MCF 10A (cell line): ENCODE results near the gene LAMB4. TPM values are rescaled to one million over a fixed set of nuclear protein-coding genes. Genes with fewer than 3 reads are reported as not detected.

Experiments used
- BruUV-seq: library from RNA; stranded (reverse); fragments of 400-500 nt; replicated peaks from 2 replicates; lab custom pipeline; 2021; lab: Mats Ljungman, UMichigan
- CTCF ChIA-PET: fragments of 300-600 bp; sonication (Branson Sonifier 250); formaldehyde crosslinking; extraction: SDS; loops from one replicate; lab custom pipeline; 2021; ENCODE audit warnings: antibody characterized with exemption, inconsistent platforms; lab: Yijun Ruan, JAX
- POLR2A ChIA-PET: fragments of 300-600, 350-650 bp; sonication (Branson Sonifier 250); formaldehyde crosslinking; extraction: SDS; loops from one replicate; lab custom pipeline; 2020; ENCODE audit warnings: antibody characterized with exemption, inconsistent platforms; lab: Yijun Ruan, JAX
- DNase-seq: peaks from one replicate; pipeline ENCODE4 v3.0.0-alpha.2; 2018; ENCODE audit not compliant: unreplicated experiment
- H3K27ac Mint-ChIP-seq: one replicate; pipeline ENCODE4 v1.8.0; 2022; ENCODE audit warnings: mild to moderate bottlenecking, low read depth, mixed read lengths; ENCODE audit not compliant: unreplicated experiment
- H3K27me3 Mint-ChIP-seq: one replicate; pipeline ENCODE4 v1.8.0; 2022; ENCODE audit warnings: mixed read lengths; ENCODE audit not compliant: insufficient read depth, unreplicated experiment
- H3K36me3 Mint-ChIP-seq: one replicate; pipeline ENCODE4 v1.8.0; 2022; ENCODE audit warnings: mild to moderate bottlenecking, moderate library complexity, mixed read lengths; ENCODE audit not compliant: insufficient read depth, unreplicated experiment
- H3K4me1 Mint-ChIP-seq: one replicate; pipeline ENCODE4 v1.8.0; 2022; ENCODE audit warnings: mixed read lengths; ENCODE audit not compliant: insufficient read depth, unreplicated experiment
- H3K4me3 Mint-ChIP-seq: one replicate; pipeline ENCODE4 v1.8.0; 2022; ENCODE audit warnings: mild to moderate bottlenecking, moderate library complexity, mixed read lengths; ENCODE audit not compliant: unreplicated experiment
- H3K9me3 Mint-ChIP-seq: one replicate; pipeline ENCODE4 v1.8.0; 2022; ENCODE audit warnings: mixed read lengths; ENCODE audit not compliant: unreplicated experiment
- CTCF ChIP-seq: fragments of 200-600 bp; IDR thresholded peaks from one replicate; pipeline ENCODE4 v1.8.0; 2022; ENCODE audit warnings: antibody characterized with exemption, mild to moderate bottlenecking; ENCODE audit not compliant: unreplicated experiment
- intact Hi-C: fragments of 100-400 bp; cut with micrococcal nuclease; formaldehyde crosslinking; loops from 2 replicates; pipeline ENCODE4 v1.14.1; 2022
- total RNA-seq: library from RNA; stranded (reverse); gene quantifications from 2 replicates; pipeline ENCODE4 v1.2.3, GENCODE V29; 2022

The LAMB4 gene
- total RNA-seq, 1 experiment from 2014 or later, result 0.35 TPM

- DNase-seq, result no peak
- no peak for TF ChIP-seq CTCF
- no TSS peak for BruUV-seq
- intact Hi-C loops, result no loop called here
- ChIA-PET POLR2A (interaction anchor here (0.7 kb wide), 1 partner anchor 27 kb away, joined by 3 read pairs; no protein-coding TSS in a partner anchor), CTCF (interaction anchor here (1.3 kb wide), 1 partner anchor 16 kb away, joined by 4 read pairs; no protein-coding TSS in a partner anchor)
- Mint-ChIP-seq H3K36me3 (no peaks in the 10 kb centered on the region), H3K27me3 (no peaks in the 10 kb centered on the region), H3K27ac (no peak overlapping the region), H3K4me1 (no peaks in the 10 kb centered on the region), H3K9me3 (peaks cover 6% of the 10 kb centered on the region), H3K4me3 (no peak overlapping the region)
Observed at GRCh38 chr7:108164946-108165345, 34.8 kb upstream of the LAMB4 start.

GRCh38 chr7:108164342-108164741, 34.2 kb upstream of the LAMB4 start:
- no peak for DNase-seq
- intact Hi-C loops, result no loop called here

GRCh38 chr7:108158776-108159175, 28.6 kb upstream of the LAMB4 start:
- H3K27ac Mint-ChIP-seq, result no peak overlapping the region
- H3K27me3 Mint-ChIP-seq, result no peaks in the 10 kb centered on the region
- peaks cover 10% of the 10 kb centered on the region for H3K4me1 Mint-ChIP-seq
- no peak overlapping the region for H3K4me3 Mint-ChIP-seq
- H3K36me3 Mint-ChIP-seq, result no peaks in the 10 kb centered on the region
- intact Hi-C loops, result no loop called here
- H3K9me3 Mint-ChIP-seq, result peaks cover 6% of the 10 kb centered on the region
- TF ChIP-seq CTCF, result no peak
- BruUV-seq, result no TSS peak
- POLR2A ChIA-PET, result interaction anchor here (0.7 to 2.2 kb wide), 6 partner anchors 12 to 367 kb away, joined by 3 to 9 read pairs (median 6); partner anchors contain the start of gene PNPLA8
- CTCF ChIA-PET, result interaction anchor here (0.5 to 1.5 kb wide), 4 partner anchors 12 to 1322 kb away, joined by 3 to 4 read pairs (median 4); no protein-coding TSS in a partner anchor
- DNase-seq, result peak; percentile 49

More at GRCh38 chr7:108164342-108164741, 34.2 kb upstream of the LAMB4 start:
- Mint-ChIP-seq H3K27me3 (no peaks in the 10 kb centered on the region), H3K36me3 (no peaks in the 10 kb centered on the region), H3K9me3 (peaks cover 6% of the 10 kb centered on the region), H3K4me1 (no peaks in the 10 kb centered on the region), H3K27ac (no peak overlapping the region), H3K4me3 (no peak overlapping the region)
- TF ChIP-seq CTCF, result no peak
- ChIA-PET POLR2A (interaction anchor here (0.7 kb wide), 1 partner anchor 26 kb away, joined by 3 read pairs; no protein-coding TSS in a partner anchor), CTCF (no interaction called here)
- no TSS peak for BruUV-seq

- H3K27me3 Mint-ChIP-seq, result no peaks in the 10 kb centered on the region
- no TSS peak for BruUV-seq
- no peak overlapping the region for H3K4me3 Mint-ChIP-seq
- peak; percentile 54 for DNase-seq
- CTCF ChIA-PET, result interaction anchor here (0.9 to 1.5 kb wide), 3 partner anchors 9 to 12 kb away, joined by 4 read pairs; no protein-coding TSS in a partner anchor
- H3K9me3 Mint-ChIP-seq, result no peaks in the 10 kb centered on the region
- no peak overlapping the region for H3K27ac Mint-ChIP-seq
- peaks cover 10% of the 10 kb centered on the region for H3K4me1 Mint-ChIP-seq
- intact Hi-C loops, result no loop called here
- no peak for TF ChIP-seq CTCF
- H3K36me3 Mint-ChIP-seq, result no peaks in the 10 kb centered on the region
- POLR2A ChIA-PET, result interaction anchor here (0.6 to 2.2 kb wide), 13 partner anchors 10 to 368 kb away, joined by 3 to 9 read pairs (median 3); partner anchors contain the start of gene PNPLA8
Observed at GRCh38 chr7:108157606-108158335, 27.6 kb upstream of the LAMB4 start.
